WI38 (cell line): ENCODE results near the gene PPME1.

Source experiments
- H3K4me3 ChIP-seq: 2 replicates; pipeline ENCODE4 v1.5.1; 2011; ENCODE audit warnings: low read depth, mild to moderate bottlenecking, control low read depth, low read length
- CTCF ChIP-seq: IDR thresholded peaks from 2 replicates; pipeline ENCODE4 v1.5.1; 2012; ENCODE audit warnings: low read depth, mild to moderate bottlenecking, control low read depth, low read length

The PPME1 gene

GRCh38 chr11:74179234-74180052 is 8.4 kb downstream of the PPME1 start:
- no peak for TF ChIP-seq CTCF
- H3K4me3 ChIP-seq = no peak overlapping the region

- H3K4me3 ChIP-seq = no peak overlapping the region
- no peak for TF ChIP-seq CTCF
Measured at GRCh38 chr11:74182635-74183034, 11.5 kb downstream of the PPME1 start.

- no peak for TF ChIP-seq CTCF
- H3K4me3 ChIP-seq = no peak overlapping the region
Measured at GRCh38 chr11:74185285-74185684, 14.2 kb downstream of the PPME1 start.

- no peak overlapping the region for H3K4me3 ChIP-seq
- no peak for TF ChIP-seq CTCF
Measured at GRCh38 chr11:74185695-74186094, 14.6 kb downstream of the PPME1 start.

- TF ChIP-seq CTCF = no peak
- no peak overlapping the region for H3K4me3 ChIP-seq
Measured at GRCh38 chr11:74195828-74196227, 24.7 kb downstream of the PPME1 start.

GRCh38 chr11:74196781-74197486 is 25.8 kb downstream of the PPME1 start:
- no peak for TF ChIP-seq CTCF
- no peak overlapping the region for H3K4me3 ChIP-seq

- TF ChIP-seq CTCF = no peak
- no peak overlapping the region for H3K4me3 ChIP-seq
Measured at GRCh38 chr11:74203966-74204365, 32.9 kb downstream of the PPME1 start.
